M059J (cell line): ENCODE results near the gene TAPBP. TPM values are rescaled to one million over a fixed set of nuclear protein-coding genes. Genes with fewer than 3 reads are reported as not detected.

Experiments used
- total RNA-seq: library from RNA; depleted of rRNA; stranded (reverse); fragments of >200 nt; shearing (Covaris generic); gene quantifications from 2 replicates; pipeline ENCODE4 v1.2.3, GENCODE V29; 2014; rRNA removed

TAPBP gene
- total RNA-seq, 1 experiment from 2014 or later = 258 TPM

Other genes starting within 250 kb of the TAPBP start
- 1.3 and 2.0 TPM in 2 replicates for gene HLA-DPA1, start 240.4 kb downstream of the TAPBP start, total RNA-seq
- gene HLA-DPB1, start 238.1 kb downstream of the TAPBP start, total RNA-seq = not detected in 2 replicates
- gene COL11A2, start 121.6 kb downstream of the TAPBP start, total RNA-seq = 0.02 TPM in 1 of 2 replicates, not detected in the other
- gene RXRB, start 113.4 kb downstream of the TAPBP start, total RNA-seq = 18.4 and 28.7 TPM in 2 replicates
- 140 and 234 TPM in 2 replicates for gene SLC39A7, start 113.2 kb downstream of the TAPBP start, total RNA-seq
- gene HSD17B8, start 109.4 kb downstream of the TAPBP start, total RNA-seq = 0.32 TPM in 1 of 2 replicates, not detected in the other
- gene RING1, start 105.6 kb downstream of the TAPBP start, total RNA-seq = 44.2 and 48.5 TPM in 2 replicates
- gene VPS52, start 42.2 kb downstream of the TAPBP start, total RNA-seq = 37.5 and 45.3 TPM in 2 replicates
- 2,277 and 2,867 TPM in 2 replicates for gene RPS18, start 42.0 kb downstream of the TAPBP start, total RNA-seq
- gene B3GALT4, start 37.0 kb downstream of the TAPBP start, total RNA-seq = not detected in 2 replicates
- 151 and 184 TPM in 2 replicates for gene WDR46, start 24.8 kb downstream of the TAPBP start, total RNA-seq
- gene PFDN6, start 24.5 kb downstream of the TAPBP start, total RNA-seq = 123 and 136 TPM in 2 replicates
- 29.9 and 54.6 TPM in 2 replicates for gene RGL2, start 15.1 kb downstream of the TAPBP start, total RNA-seq
- gene ZBTB22, start 3.7 kb upstream of the TAPBP start, total RNA-seq = 13.8 and 18.0 TPM in 2 replicates
- 95.5 and 107 TPM in 2 replicates for gene DAXX, start 8.9 kb upstream of the TAPBP start, total RNA-seq
- 130 and 159 TPM in 2 replicates for gene KIFC1, start 77.7 kb upstream of the TAPBP start, total RNA-seq
- gene PHF1, start 96.9 kb upstream of the TAPBP start, total RNA-seq = 61.9 and 67.3 TPM in 2 replicates
- 610 and 623 TPM in 2 replicates for gene CUTA, start 104.0 kb upstream of the TAPBP start, total RNA-seq
- 2.5 and 5.7 TPM in 2 replicates for gene SYNGAP1, start 106.0 kb upstream of the TAPBP start, total RNA-seq
- gene ZBTB9, start 140.5 kb upstream of the TAPBP start, total RNA-seq = 6.6 and 9.8 TPM in 2 replicates